ENCODE measurements around the gene SKAP2.

- TF ChIP-seq FOXS1 (CRISPR knock-in tag; IDR thresholded peaks at IDR 0.05) (no peak), RFX5 (IDR thresholded peaks at IDR 0.05) (no peak), USF2 (IDR thresholded peaks at IDR 0.05) (no peak), CTCF (IDR thresholded peaks at IDR 0.05) (no peak), GATA3 (IDR thresholded peaks at IDR 0.05; ENCODE audit: borderline replicate concordance) (no peak), POLR2A (IDR thresholded peaks at IDR 0.05; ENCODE audit: low read length) (no peak), SREBF2 (IDR thresholded peaks at IDR 0.05) (no peak), EP300 (IDR thresholded peaks at IDR 0.05) (no peak), RAD21 (conservative IDR thresholded peaks at IDR 0.05 in 1 of 2, IDR thresholded peaks at IDR 0.05 in 1 of 2) (no peak), MAX (IDR thresholded peaks at IDR 0.05) (no peak), HDAC2 (IDR thresholded peaks at IDR 0.05) (no peak), JUN (IDR thresholded peaks at IDR 0.05) (no peak), ELK1 (IDR thresholded peaks at IDR 0.05; ENCODE audit: low read depth, low read length) (no peak)
Measured at GRCh38 chr7:26891400-26892350, 27.3 kb upstream of the SKAP2 start.

Data from A549 (cell line).